GM21528 (cell line): ENCODE data around the gene CCDC57.
"Not testable (repeated sequence)": the region's sequence is repeated elsewhere in the genome, so short reads cannot be mapped to it uniquely, and the experiment has no call there.

ENCODE experiments used
- ATAC-seq: cut with Tn5 transposase; IDR thresholded peaks from one replicate; pipeline ENCODE4 v1.9.1; 2021; ENCODE audit warnings: mild to moderate bottlenecking, moderate library complexity; ENCODE audit not compliant: unreplicated experiment, low FRiP score

CCDC57 gene

DNA sequence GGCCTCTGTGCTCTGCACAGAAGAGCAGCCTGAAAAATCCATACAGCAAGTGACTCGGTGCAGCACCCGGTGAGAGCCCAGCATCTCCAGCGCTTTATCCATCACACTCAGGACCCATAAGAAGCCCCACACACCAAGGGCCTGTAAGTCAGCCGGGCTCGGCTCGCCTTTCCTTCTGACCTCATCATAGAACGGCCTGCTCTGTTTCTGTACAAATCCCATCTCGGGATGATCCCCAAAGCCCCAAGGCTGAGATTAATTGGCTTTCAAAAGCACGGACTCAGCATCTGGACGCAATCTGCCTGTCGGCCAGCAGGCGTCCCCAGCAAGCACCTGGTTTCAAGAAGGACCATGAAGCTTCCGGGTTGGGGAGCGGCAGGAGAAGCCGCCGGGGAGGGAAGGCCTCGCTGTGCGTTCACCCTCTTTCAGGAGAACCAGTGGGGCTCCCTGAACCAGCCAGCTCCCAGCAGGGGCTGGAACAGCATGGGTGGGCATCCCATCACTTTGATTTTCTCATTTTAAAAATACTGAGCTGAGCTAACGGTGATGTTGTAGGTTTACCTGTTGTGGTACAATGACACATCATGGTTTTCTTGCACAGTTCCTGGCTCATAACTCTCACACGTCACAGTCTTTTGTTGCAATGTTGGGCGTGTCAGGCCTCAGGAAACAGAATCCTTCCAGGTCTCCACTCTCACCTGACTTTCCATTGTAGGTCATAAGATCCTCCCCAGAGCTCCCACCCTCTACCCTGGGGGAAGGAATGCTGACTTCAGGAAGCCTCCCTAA is 6.7 kb downstream of the CCDC57 start:
- no peak for ATAC-seq

DNA sequence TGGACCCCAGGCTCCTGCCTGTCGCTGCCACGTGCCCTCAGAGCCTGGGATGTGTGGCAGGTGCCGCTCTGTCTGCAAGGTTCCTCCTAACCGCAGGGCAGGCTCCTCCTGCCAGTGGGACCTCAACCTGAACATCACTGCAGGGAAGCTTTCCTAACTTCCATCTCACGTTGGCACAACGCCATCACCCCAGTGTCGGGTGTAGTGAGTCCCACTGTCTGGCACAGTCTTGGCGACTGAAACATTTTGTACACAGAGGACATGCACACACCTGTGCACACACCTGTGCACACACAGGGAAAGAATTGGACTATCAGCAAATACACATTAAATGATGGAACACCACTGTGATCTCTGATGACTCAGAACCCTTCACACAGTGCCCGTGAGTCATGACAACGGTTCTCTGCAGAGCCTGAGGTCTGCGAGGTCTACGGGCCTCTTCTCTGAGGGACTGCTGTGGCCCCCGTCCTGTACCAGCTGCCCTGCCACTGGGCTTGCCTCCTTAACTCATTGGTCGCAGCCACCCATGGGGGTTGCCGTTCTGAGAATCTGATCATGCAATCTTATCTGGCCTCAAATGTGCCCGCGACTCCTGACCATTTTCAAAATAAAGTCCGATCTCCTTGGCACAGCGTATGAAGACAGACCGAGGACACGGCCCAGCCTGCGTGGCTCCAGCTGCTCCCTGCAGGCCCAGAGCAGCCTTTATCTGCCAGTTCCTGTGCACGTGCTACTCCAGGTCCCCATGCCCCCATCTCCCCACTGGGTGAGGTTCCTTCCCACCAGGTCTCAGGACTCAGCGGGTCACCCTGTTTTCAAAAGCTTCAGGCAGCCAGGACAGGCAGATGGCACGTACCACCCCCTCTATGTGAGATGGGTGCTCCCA is 7.6 kb downstream of the CCDC57 start:
- ATAC-seq: no peak

DNA sequence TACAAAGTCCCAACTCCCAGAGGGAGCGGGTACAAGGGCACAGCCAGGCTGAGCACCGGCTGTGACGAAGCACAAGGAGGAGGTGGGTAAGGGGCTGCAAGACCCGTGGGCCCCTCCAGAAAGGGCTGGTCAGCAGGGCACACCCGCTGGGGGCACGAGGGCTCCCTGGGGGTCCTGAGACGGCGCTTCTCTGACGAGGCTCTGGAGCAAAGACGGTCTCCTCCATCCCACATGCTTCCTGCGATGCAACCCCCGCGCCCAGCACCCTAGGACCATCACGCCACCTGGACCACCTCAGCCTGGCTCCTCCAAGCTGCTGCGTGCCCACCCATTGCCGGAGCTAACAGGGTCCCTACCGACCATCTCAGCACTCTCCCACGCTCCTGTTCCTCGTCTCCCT is 8.7 kb downstream of the CCDC57 start:
- ATAC-seq: no peak

DNA sequence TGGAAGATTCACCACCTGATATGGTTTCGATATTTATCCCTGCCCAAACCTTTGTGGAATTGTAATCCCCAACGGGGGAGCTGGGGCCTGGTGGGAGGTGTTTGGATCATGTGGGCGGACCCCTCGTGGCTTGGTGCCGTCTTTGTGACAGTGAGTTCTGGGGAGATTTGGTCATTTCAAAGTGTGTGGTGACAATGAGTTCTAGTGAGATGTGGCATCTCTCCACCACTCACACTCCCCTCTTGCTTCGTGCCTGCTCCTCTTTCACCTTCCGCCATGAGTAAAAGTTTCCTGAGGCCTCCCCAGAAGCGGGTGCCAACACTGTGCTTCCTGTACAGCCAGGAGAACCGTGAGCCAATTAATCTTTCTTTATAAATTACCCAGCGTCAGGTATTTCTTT is 9.7 kb downstream of the CCDC57 start:
- ATAC-seq: no peak

DNA sequence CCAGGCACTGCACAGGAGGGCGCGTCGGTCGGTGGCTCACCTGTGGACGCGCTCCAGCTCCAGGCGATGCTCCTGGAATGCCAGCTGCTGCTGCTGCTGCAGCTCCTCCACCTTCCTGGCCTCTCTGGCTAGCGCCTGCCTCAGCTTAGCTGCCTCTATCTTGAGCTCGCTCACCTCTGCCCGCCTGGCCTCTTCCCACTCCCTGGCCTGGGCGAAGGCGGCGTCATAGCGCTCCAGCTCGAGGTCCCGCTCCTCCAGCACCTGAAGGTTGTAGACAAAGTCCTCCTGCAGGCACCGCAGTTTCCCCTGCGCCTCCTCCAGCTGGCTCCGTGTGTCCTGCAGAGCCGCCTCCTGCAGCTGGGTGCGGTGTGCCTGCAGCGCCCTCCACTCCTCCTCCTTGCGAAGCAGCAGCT is 11.1 kb downstream of the CCDC57 start:
- ATAC-seq: no peak

DNA sequence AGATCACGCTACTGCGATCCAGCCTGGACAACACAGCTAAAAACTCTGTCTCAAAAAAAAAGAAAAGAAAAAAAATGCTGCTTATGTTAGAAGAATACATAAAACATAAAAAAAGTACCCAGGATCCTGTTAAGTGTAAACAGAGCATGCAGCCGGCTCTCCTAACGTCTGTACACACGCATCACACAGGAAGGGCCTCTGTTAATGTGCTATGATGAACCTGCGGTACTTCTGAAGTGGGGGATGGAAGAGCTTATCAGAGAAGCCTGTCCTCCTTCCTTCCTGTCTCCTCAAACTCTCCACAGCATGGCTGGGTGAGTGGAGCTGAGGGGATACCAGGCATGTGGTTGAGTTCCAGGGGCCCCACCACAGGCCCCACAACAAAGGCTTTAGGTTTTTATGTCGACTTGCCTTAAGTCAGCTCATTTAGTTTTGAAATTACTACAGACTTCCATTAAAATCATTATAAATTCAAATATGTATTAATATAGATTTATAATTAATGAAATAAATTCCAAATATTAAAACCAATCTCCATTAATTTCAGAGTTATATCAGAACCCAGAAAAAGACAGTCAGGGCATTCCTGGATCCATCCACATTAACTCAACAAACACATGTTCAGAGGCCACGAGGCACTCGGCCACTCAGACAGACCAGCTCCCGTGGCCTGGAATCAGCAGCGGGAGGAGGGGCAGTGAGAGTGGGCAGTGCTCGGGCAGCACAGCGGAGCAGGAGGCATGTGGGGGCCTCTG is 11.7 kb downstream of the CCDC57 start:
- no peak for ATAC-seq

DNA sequence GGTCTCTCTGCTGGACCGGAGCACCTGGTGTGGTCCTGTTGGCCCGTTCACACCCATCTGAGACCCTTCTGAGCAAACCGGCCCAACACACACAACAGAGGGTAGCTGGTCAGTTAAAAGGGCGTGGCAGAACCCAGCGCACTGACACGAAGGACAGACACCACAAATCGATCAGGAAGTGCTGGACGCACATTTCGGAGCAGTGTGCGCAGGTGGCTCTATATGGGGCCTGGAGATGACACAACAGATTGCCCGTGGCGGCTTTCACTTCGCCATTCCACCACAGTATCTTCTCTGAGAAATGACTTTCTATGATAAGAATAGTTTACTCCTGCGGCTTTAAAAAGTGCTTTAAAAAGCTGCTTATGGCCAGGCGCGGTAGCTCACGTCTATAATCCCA is 12.5 kb downstream of the CCDC57 start:
- no peak for ATAC-seq

DNA sequence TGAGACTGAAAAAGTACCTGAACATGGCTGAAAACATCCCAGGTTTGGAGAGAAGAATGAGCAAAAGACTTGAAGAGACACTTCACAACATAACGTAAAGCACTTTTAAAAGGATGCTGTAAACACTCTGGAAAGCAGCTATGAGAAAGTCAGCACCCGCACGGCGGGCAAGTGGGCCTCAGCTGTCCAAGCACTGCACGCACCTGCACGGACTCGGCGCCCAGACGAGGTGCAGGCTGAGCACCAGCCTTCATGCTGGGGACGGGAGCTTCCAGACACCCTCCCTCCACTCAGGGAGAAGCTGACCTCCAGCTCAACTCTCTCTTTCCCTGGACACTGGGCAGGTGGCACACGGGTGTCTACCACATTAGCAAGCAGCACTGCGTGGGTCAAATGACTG is 13.1 kb downstream of the CCDC57 start:
- no peak for ATAC-seq

DNA sequence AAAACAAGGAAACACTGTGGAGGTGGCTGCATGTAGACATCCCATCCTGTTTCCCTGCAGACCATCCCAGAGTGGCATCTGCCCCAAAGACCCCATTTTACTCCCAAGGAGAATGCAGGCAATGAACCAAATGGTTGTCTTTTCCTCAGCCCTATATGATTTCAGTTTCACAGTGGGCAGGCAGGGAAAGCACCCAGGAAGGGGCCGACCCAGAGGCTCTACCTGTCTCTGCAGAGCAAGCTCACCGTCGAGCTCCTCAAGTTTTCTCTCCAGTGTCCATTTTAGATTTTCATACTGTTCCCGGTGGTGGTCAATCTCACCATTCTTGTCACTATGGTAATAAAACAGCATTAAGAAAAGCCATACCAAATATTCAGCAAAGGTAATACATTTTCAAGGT is 14.6 kb downstream of the CCDC57 start:
- ATAC-seq: no peak

DNA sequence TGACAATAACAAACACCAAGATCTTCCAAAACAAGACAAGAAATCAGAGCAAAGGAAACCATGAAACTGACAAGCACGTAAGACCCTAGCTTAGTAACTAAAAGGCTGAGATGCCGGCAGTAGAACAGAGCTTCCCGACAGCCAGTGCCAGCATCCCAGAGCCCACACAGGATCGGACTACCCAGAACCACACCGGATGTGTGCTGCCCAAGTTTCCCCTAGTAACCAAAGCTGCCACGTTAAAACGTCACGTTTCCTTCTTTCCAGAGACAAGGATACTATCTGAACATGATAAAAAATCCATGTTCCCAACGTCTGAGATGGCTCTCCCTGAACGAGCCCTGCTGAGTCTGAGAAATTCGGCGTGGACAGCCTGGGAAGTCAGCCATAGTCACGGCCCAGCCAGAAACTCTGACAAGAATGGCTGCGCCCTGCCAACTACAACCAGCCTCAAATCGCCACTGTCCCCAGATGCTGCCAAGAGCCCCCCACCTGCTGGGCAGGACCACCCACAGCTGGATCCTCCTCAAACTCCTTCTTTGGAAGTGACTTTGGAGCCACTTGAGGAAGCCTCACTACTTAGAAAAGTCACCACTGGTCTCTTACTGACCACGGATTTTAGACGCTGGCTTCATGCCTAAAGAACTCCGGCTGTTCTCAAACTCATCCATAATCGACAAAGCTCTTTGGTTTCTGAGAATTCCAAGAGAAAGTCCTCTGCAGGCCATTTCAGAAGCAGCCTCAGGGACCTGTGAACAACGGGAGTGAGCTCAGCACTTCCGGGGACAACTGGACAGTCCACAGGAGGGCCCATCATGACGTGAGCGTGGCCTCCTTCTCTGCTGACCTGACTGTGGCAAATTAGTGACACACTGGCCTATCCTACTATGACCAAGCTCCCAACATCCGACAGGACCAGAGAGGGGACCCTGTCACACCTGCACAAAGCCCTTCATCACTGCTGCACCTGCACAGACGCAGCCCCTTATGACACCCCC is 16.7 kb downstream of the CCDC57 start:
- no peak for ATAC-seq

DNA sequence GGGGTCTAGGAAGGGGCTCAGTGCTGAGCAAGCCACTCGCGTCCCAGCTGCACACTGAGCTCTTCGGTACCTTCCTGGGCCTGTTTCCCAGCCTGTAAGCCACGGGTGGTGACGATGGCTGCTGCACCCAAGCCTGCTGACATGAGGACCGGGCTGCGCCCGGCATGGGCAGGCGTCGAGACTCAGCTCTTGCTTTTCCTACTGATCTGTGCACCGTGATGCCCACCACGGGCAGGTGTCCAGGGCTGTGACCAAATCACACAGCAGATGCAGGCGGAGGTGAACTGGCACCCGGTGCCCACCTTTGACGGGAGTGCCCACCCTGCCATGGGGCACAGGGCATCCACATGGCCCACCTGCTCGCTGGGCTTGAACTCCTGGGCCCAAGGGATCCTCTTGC is 17.9 kb downstream of the CCDC57 start:
- no peak for ATAC-seq

DNA sequence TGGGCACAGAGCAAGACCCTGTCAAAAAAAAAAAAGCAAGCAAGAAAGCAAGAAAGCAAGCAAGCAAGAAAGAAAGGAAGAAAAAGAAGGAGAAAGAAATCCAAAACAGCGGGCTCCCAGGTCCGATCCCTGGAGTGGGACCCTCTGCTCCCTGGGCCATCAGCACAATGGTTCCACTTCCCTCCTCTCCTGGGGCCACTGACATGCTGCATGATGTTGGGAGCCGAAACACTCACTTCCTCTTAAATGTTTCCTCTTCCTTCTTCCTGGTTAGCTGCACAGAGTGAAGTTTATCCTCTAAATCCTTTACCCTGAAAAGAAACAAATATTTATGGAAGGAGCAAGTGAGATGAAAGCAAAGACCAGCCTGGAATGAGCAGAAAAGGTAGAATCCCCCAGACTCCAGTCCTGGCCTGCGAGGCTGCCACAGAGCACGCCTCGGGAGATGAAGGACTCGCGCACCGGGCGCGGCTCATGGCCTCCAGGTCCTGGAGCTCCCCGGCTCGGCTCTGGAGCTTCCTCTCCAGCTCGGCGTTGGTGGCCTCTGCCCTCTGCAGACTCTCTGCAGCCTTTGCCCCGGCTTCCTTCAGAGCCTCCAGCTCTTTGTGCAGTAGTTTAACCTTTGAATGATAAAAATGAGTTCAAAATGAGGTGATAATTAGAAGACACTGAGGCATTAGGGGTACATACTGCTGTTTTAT is 19.0 kb downstream of the CCDC57 start:
- ATAC-seq: no peak

DNA sequence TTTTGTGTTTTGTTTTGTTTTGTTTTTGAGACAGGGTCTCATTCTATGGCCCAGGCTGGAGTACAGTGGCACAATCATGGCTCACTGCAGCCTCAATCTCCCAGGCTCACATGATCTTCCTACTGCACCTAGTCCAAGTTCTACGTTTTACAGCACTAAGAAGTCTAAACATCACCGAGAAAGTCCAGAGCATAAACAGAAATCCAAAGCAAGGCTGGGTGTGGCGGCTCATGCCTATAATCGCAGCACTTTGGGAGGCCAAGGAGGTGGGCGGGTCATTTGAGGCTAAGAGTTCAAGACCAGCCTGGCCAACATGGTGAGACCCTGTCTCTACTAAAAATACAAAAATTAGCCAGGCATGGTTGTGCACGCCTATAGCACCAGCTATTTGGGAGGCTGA is 19.6 kb downstream of the CCDC57 start:
- ATAC-seq: not testable (repeated sequence)

DNA sequence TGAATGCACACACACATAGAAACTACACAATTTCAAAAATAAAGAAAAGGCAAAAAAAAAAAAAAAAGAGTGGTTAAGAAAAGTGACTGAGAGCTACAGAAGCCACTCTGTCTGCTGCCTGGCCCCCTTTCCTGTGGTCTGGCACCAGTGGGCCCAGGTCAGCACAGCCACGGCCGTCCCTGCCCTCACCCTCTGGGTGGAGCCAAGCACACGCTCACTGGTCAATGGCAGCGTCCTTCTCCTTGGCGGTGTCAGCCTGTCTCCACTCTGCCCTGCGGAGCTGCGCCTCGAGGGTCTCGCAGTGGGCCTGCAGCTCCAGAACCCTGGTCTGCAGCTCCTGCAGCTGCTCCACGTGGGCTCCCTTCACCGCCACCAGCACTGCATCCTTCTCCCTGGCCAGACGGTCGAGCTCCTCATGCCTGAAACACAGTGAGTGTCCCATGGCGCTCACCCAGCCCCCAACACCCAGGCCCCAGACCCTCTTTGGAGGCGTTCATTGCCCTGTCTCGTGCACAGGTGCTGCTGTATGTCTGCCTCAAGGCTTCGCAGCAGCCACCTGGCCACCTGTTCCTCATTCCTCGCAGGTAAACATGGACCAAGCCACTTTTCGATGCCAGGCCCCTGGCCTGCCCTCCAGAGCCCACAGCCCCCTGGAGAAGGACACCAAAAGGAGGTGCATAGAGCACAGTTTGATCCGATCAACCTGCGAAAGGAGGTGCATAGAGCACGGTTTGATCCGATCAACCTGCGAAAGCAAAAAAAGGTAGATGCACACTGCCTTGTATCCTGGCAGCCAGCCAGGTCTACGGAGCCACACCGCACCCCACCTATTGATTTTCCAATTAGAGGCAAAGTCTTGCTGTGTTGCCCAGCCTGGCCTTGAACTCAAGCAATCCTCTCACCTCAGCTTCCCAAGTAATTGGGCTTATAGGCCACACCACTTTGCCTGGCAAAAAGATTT is 24.4 kb downstream of the CCDC57 start:
- ATAC-seq: no peak

DNA sequence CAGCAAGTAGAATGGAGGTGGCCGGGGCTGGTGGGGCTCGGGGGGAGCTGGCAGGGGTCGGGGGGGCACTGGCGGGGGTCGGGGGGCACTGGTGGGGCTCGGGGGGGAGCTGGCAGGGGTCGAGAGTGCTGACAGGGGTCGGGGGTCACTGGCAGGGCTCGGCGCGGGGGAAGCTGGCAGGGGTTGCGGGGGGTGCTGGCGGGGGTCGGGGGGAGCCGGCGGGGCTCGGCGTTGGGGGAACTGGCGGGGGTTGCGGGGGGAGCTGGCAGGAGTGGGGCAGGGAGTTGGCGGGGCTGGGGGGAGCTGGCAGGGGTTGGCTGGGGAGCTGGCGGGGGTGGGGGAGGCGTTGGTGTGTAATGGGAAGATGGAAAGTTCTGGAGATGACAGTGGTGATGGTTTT is 25.1 kb downstream of the CCDC57 start:
- no peak for ATAC-seq

DNA sequence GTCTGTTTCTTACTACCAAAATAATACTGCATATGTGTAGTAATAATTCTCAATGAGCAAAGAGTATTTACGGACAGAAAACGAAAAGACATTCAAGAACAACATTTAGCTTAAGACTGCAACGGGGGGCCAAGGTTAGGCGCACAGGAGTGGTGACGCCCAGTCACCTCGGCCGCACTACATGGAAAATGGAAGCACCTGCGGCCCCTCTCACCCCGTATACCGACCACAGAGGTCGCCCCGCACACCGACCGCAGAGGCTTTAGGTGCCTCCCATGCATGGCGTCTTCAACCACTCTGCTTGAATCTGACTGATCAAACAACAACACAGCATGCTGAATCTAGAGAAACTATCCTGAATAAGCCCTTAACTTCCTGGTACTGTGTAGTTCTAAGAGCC is 26.4 kb downstream of the CCDC57 start:
- ATAC-seq: no peak

DNA sequence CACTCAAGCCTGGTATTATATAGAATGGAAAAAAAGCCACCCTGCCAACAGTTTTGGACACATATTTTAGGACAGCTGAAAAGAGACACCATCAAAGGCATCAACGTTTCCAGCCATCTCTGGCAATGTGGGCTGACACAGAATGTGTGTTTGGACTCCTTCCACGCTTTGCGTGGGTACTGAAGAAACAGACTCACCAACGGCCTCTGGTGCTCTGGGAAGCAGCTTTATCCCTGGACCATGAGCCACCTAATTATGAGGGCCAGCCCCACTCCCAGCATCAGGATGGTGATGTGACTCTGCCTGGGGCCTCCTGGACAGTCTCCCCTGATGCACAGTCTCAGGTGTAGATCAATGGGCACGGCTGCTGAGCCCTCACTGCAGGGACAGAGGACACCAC is 27.9 kb downstream of the CCDC57 start:
- ATAC-seq: no peak
